IMR-90 (cell line): Measurements from ENCODE around the gene RAB9B. TPM values are rescaled to one million over a fixed set of nuclear protein-coding genes. Genes with fewer than 3 reads are reported as not detected.
A peak's percentile ranks its signal among the peaks of the same experiment; 100 is the strongest.

Experiments
- ATAC-seq: fragments of 200-7000 bp; cut with Tn5 transposase; 2 replicates; pipeline ENCODE4 v1.9.1; 2020; ENCODE audit warnings: low read depth, mild to moderate bottlenecking, moderate library complexity
- BruUV-seq: library from RNA; stranded (reverse); fragments of 400-500 nt; replicated peaks from 2 replicates; lab custom pipeline; 2021; lab: Mats Ljungman, UMichigan
- CTCF ChIA-PET: fragments of 300-600 bp; formaldehyde crosslinking; extraction: SDS; loops from one replicate; lab custom pipeline; 2021; ENCODE audit warnings: antibody characterized with exemption; lab: Yijun Ruan, JAX
- POLR2A ChIA-PET: fragments of 300-600 bp; sonication (Branson Sonifier 250); formaldehyde crosslinking; loops from one replicate; lab custom pipeline; 2022; ENCODE audit warnings: antibody characterized with exemption; ENCODE audit not compliant: unreplicated experiment; lab: Charles Lee
- DNase-seq: peaks from one replicate; pipeline ENCODE4 v3.0.0; 2013
- H2AFZ ChIP-seq: replicated peaks from 2 replicates; pipeline ENCODE3; 2013; ENCODE audit warnings: low read length, mild to moderate bottlenecking; ENCODE audit not compliant: poor library complexity
- H2AK5ac ChIP-seq: 2 replicates; pipeline ENCODE4 v1.6.1; 2013; ENCODE audit warnings: low read depth, low read length, inconsistent platforms
- H2AK9ac ChIP-seq: replicated peaks from 2 replicates; pipeline ENCODE3; 2013; ENCODE audit warnings: mild to moderate bottlenecking, low read depth, low read length, moderate library complexity; ENCODE audit not compliant: poor library complexity
- H2BK120ac ChIP-seq: 2 replicates; pipeline ENCODE4 v1.6.1; 2013; ENCODE audit warnings: low read depth, low read length, inconsistent platforms
- H2BK15ac ChIP-seq: 3 replicates; pipeline ENCODE4 v1.6.1; 2013; ENCODE audit warnings: low read depth, low read length, inconsistent platforms
- H2BK20ac ChIP-seq: 2 replicates; pipeline ENCODE4 v1.6.1; 2013; ENCODE audit warnings: low read depth, mild to moderate bottlenecking, inconsistent platforms, low read length, moderate library complexity
- H2BK5ac ChIP-seq: 2 replicates; pipeline ENCODE4 v1.6.1; 2013; ENCODE audit warnings: mild to moderate bottlenecking, low read depth, low read length, inconsistent platforms; ENCODE audit not compliant: poor library complexity, severe bottlenecking
- H3K14ac ChIP-seq: replicated peaks from 2 replicates; pipeline ENCODE4 v1.6.1; 2013; ENCODE audit warnings: low read depth, low read length, inconsistent platforms
- H3K18ac ChIP-seq: 2 replicates; pipeline ENCODE4 v1.6.1; 2013; ENCODE audit warnings: low read depth, low read length, control low read depth
- H3K23ac ChIP-seq: 2 replicates; pipeline ENCODE4 v1.6.1; 2013; ENCODE audit warnings: low read depth, low read length, inconsistent platforms
- H3K27ac ChIP-seq: 2 replicates; pipeline ENCODE4 v1.5.1; 2013; ENCODE audit warnings: mild to moderate bottlenecking, control low read depth, low read length; ENCODE audit not compliant: insufficient read depth
- H3K27me3 ChIP-seq: 2 replicates; pipeline ENCODE4 v1.6.1; 2013; ENCODE audit warnings: low read length; ENCODE audit not compliant: control insufficient read depth, insufficient read depth
- H3K36me3 ChIP-seq: 2 replicates; pipeline ENCODE4 v1.6.1; 2013; ENCODE audit warnings: low read length, mixed read lengths; ENCODE audit not compliant: control insufficient read depth, insufficient read depth
- H3K4ac ChIP-seq: 2 replicates; pipeline ENCODE4 v1.6.1; 2013; ENCODE audit warnings: low read depth, low read length, inconsistent platforms
- H3K4me1 ChIP-seq: 2 replicates; pipeline ENCODE4 v1.6.1; 2013; ENCODE audit warnings: low read length, mixed read lengths; ENCODE audit not compliant: control insufficient read depth, insufficient read depth
- H3K4me2 ChIP-seq: 2 replicates; pipeline ENCODE4 v1.6.1; 2013; ENCODE audit warnings: low read depth, mild to moderate bottlenecking, control low read depth, low read length, moderate library complexity
- H3K4me3 ChIP-seq: 2 replicates; pipeline ENCODE4 v1.5.1; 2013; ENCODE audit warnings: low read depth, mild to moderate bottlenecking, control low read depth, low read length, moderate library complexity; ENCODE audit not compliant: insufficient read depth
- H3K56ac ChIP-seq: 2 replicates; pipeline ENCODE4 v1.6.1; 2013; ENCODE audit warnings: low read length, inconsistent platforms; ENCODE audit not compliant: insufficient read depth; ENCODE audit errors: extremely low read depth
- H3K79me1 ChIP-seq, 2 experiments: 2 replicates each; pipeline ENCODE4 v1.6.1; 2013; ENCODE audit warnings: low read length in 2 of 2, inconsistent platforms in 1 of 2, low read depth in 1 of 2
- H3K9ac ChIP-seq: 2 replicates; pipeline ENCODE4 v1.6.1; 2013; ENCODE audit warnings: low read depth, low read length, control low read depth
- H3K9me1 ChIP-seq: 2 replicates; pipeline ENCODE4 v1.6.1; 2013; ENCODE audit warnings: low read length, inconsistent platforms; ENCODE audit not compliant: insufficient read depth
- H3K9me3 ChIP-seq: 2 replicates; pipeline ENCODE4 v1.6.1; 2013; ENCODE audit warnings: low read length; ENCODE audit not compliant: control insufficient read depth, insufficient read depth
- H4K20me1 ChIP-seq: 2 replicates; pipeline ENCODE4 v1.6.1; 2013; ENCODE audit warnings: low read length, inconsistent platforms; ENCODE audit not compliant: insufficient read depth
- H4K5ac ChIP-seq: 2 replicates; pipeline ENCODE4 v1.6.1; 2013; ENCODE audit warnings: mild to moderate bottlenecking, low read depth, low read length, control low read depth
- H4K8ac ChIP-seq, 2 experiments: 2 replicates each; pipeline ENCODE4 v1.6.1; 2013; ENCODE audit warnings: low read depth in 2 of 2, low read length in 2 of 2, control low read depth in 1 of 2, inconsistent platforms in 1 of 2
- H4K91ac ChIP-seq: 2 replicates; pipeline ENCODE4 v1.6.1; 2013; ENCODE audit warnings: low read depth, low read length, inconsistent platforms; ENCODE audit not compliant: insufficient read depth
- BHLHE40 ChIP-seq: fragments of 150-350 bp; IDR thresholded peaks from 2 replicates; pipeline ENCODE4 v1.6.1; 2016; ENCODE audit warnings: mild to moderate bottlenecking, low read depth, low read length
- CEBPB ChIP-seq: IDR thresholded peaks from 2 replicates; pipeline ENCODE4 v1.6.1; 2012; ENCODE audit warnings: low read depth, low read length, improper control_type of control experiment
- CHD1 ChIP-seq: IDR thresholded peaks from 2 replicates; pipeline ENCODE4 v1.6.1; 2012; ENCODE audit warnings: low read depth, low read length, improper control_type of control experiment
- CTCF ChIP-seq: conservative IDR thresholded peaks from 2 replicates; pipeline ENCODE4 v1.5.1; 2012; ENCODE audit warnings: mild to moderate bottlenecking, low read depth, low read length, improper control_type of control experiment
- ELK1 ChIP-seq: fragments of 150-350 bp; IDR thresholded peaks from 2 replicates; pipeline ENCODE4 v1.6.1; 2016; ENCODE audit warnings: low read depth, mild to moderate bottlenecking, low read length, moderate library complexity, borderline replicate concordance
- FOS ChIP-seq: fragments of 150-350 bp; IDR thresholded peaks from 2 replicates; pipeline ENCODE4 v1.6.1; 2016; ENCODE audit warnings: low read depth, low read length
- MAFK ChIP-seq: IDR thresholded peaks from 2 replicates; pipeline ENCODE4 v1.6.1; 2012; ENCODE audit warnings: low read depth, low read length, improper control_type of control experiment
- MAZ ChIP-seq: IDR thresholded peaks from 2 replicates; pipeline ENCODE4 v1.6.1; 2012; ENCODE audit warnings: low read depth, mild to moderate bottlenecking, low read length, improper control_type of control experiment, moderate library complexity, borderline replicate concordance
- MXI1 ChIP-seq: IDR thresholded peaks from 2 replicates; pipeline ENCODE4 v1.6.1; 2012; ENCODE audit warnings: low read depth, mild to moderate bottlenecking, low read length, moderate library complexity, borderline replicate concordance
- POLR2A ChIP-seq: IDR thresholded peaks from 2 replicates; pipeline ENCODE4 v1.6.1; 2012; ENCODE audit warnings: mild to moderate bottlenecking, low read depth, low read length
- RAD21 ChIP-seq: IDR thresholded peaks from 2 replicates; pipeline ENCODE4 v1.6.1; 2012; ENCODE audit warnings: low read length, improper control_type of control experiment
- RCOR1 ChIP-seq: IDR thresholded peaks from 2 replicates; pipeline ENCODE4 v1.6.1; 2012; ENCODE audit warnings: mild to moderate bottlenecking, low read length, improper control_type of control experiment; ENCODE audit not compliant: insufficient replicate concordance
- RFX5 ChIP-seq: IDR thresholded peaks from 2 replicates; pipeline ENCODE4 v1.8.0; 2012; ENCODE audit warnings: low read depth, mild to moderate bottlenecking, low read length, moderate library complexity
- SMC3 ChIP-seq: fragments of 150-350 bp; IDR thresholded peaks from 2 replicates; pipeline ENCODE4 v1.6.1; 2016; ENCODE audit warnings: low read depth, mild to moderate bottlenecking, antibody characterized with exemption, low read length, moderate library complexity
- USF2 ChIP-seq: fragments of 150-350 bp; IDR thresholded peaks from 2 replicates; pipeline ENCODE4 v1.6.1; 2017; ENCODE audit warnings: mild to moderate bottlenecking, antibody characterized with exemption, low read length, low read depth
- WGBS, 2 experiments: methylation state at CpG; one replicate each; pipeline versions ENCODE4 v1.1.5 to v1.1.7; 2013; ENCODE audit warnings: missing lambda C conversion rate in 2 of 2; ENCODE audit not compliant: insufficient read length in 1 of 2; ENCODE audit errors: extremely low coverage in 2 of 2; 5-methylcytosine and 5-hydroxymethylcytosine counted together
- dilution Hi-C: fragments of 300-500 bp; cut with HindIII; formaldehyde crosslinking; loops from one replicate; pipeline ENCODE4 v1.14.3; 2018; ENCODE audit warnings: low sequenced_read_pairs; ENCODE audit not compliant: unreplicated experiment
- in situ Hi-C: fragments of 300-500 bp; cut with MboI; formaldehyde crosslinking; loops from 3 replicates; pipeline ENCODE4 v1.14.3; 2019; ENCODE audit warnings: low sequenced_read_pairs, inconsistent platforms, mixed read lengths
- intact Hi-C: fragments of 100-400 bp; cut with micrococcal nuclease; formaldehyde crosslinking; loops from 2 replicates; pipeline ENCODE4 v1.10.0; 2022
- polyA plus RNA-seq, 3 experiments: library from polyadenylated mRNA; depleted of rRNA; stranded (reverse); fragments of >200 nt; gene quantifications; 2 replicates each; pipeline ENCODE4 v1.2.3, GENCODE V29; 2012; ENCODE audit warnings: low replicate concordance in 1 of 3
- total RNA-seq: library from RNA; depleted of rRNA; stranded (reverse); fragments of >200 nt; gene quantifications from 2 replicates; pipeline ENCODE4 v1.2.3, GENCODE V29; 2012

RAB9B gene
- total and polyA plus RNA-seq, 2 of the 4 experiments (the other 2 are of a cell fraction), result 0.58 to 0.90 TPM

- no peak overlapping the region for H4K91ac ChIP-seq
- H3K4ac ChIP-seq, result no peak overlapping the region
- no peaks in the 10 kb centered on the region for H4K20me1 ChIP-seq
- no peak overlapping the region for H3K27ac ChIP-seq
- H3K79me1 ChIP-seq, result no peaks in the 10 kb centered on the region
- peak; percentile 64 for ATAC-seq
- peaks cover 2% of the 10 kb centered on the region; the same call in 1 of the 2 replicates for H3K4me1 ChIP-seq
- H3K4me2 ChIP-seq, result peak overlapping the region; percentile 45; the same call in 1 of the 2 replicates
- in situ Hi-C loops (no loop called here), dilution Hi-C loops (no loop called here), intact Hi-C loops (no loop called here)
- H3K18ac ChIP-seq, result no peak overlapping the region
- no peak overlapping the region for H2BK5ac ChIP-seq
- CTCF ChIA-PET, result no interaction called here
- H3K23ac ChIP-seq, result no peak overlapping the region
- no peak overlapping the region for H4K5ac ChIP-seq
- no peak overlapping the region for H2AK9ac ChIP-seq
- H2BK20ac ChIP-seq, result no peak overlapping the region
- no peaks in the 10 kb centered on the region for H3K36me3 ChIP-seq
- no peak overlapping the region for H2AK5ac ChIP-seq
- H4K8ac ChIP-seq, result no peak overlapping the region
- 50% methylated on average over 1 of the region's 2 CpGs; no CpG with 5 or more reads in 1 of the 2 experiments for WGBS, 2 experiments
- DNase-seq, result peak; percentile 52
- POLR2A ChIA-PET, result no interaction called here
- H3K9me3 ChIP-seq, result no peaks in the 10 kb centered on the region
- no peak overlapping the region for H2AFZ ChIP-seq
- H2BK15ac ChIP-seq, result no peak overlapping the region
- no TSS peak for BruUV-seq
- H3K56ac ChIP-seq, result no peak overlapping the region
- no peak overlapping the region for H3K4me3 ChIP-seq
- peaks cover 2% of the 10 kb centered on the region for H3K27me3 ChIP-seq
- no peak overlapping the region for H3K14ac ChIP-seq
- no peaks in the 10 kb centered on the region for H3K9me1 ChIP-seq
- H3K9ac ChIP-seq, result no peak overlapping the region
- TF ChIP-seq BHLHE40, result no peak
- no peak for TF ChIP-seq ELK1
- no peak for TF ChIP-seq RCOR1
- no peak for TF ChIP-seq FOS
- TF ChIP-seq RAD21, result no peak
- no peak for TF ChIP-seq CTCF
- no peak for TF ChIP-seq MAFK
- no peak for TF ChIP-seq CHD1
- TF ChIP-seq CEBPB, result no peak
- no peak for TF ChIP-seq MXI1
- no peak for TF ChIP-seq SMC3
- no peak for TF ChIP-seq MAZ
- no peak for TF ChIP-seq POLR2A
- TF ChIP-seq USF2, result no peak
- TF ChIP-seq RFX5, result no peak
- no peak overlapping the region for H2BK120ac ChIP-seq
These were observed 47.3 kb upstream of the RAB9B start for GRCh38 chrX:103879339-103879738.
